Measurements from ENCODE around the gene SH3BP1.

Gene SH3BP1

DNA sequence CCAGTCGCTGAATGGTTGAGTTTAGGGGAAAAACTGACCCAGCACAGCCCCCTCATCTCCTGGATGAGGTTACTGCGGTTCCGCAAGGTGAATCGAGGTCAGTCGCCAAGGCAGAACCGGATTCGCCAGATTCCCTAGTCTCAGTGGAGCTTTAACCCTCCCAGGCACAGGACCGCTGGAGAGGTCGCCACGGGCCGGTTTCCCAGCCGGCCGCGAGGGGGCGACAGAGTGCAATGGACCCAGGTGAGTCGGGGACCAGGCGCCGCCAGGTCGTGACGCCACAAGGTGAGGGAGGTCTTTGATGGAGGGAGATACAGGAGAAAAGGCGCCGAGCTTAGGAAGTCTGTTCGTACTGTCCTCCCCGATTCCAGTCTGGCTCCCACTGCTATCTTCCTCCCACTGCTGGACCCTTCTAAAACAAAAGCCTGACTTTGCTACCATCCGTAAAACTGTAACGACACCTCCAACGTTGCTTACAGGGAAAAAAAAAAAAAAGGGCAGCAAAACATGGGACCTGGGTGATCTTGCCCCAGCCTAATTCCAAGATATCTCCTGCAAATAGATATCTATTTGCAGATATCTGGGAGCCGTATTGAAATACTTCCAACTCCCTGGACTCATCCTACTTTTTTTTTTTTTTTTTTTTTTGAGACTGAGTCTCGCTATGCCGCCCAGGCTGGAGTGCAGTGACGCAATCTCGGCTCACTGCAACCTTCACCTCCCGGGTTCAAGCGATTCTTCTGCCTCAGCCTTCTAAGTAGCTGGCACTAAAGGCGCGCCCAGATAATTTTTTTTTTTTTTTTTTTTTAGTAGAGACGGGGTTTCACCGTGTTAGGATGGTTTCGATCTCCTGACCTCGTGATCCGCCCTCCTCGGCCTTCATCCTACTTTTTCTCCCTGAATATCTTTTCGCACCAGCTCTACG is 32.2 kb upstream of the SH3BP1 start:
- no peaks in the 10 kb centered on the region for H3K9me3 ChIP-seq (ENCODE audit: control insufficient read depth, insufficient read depth, low read length)
- H3K9me2 ChIP-seq (replicated peaks; ENCODE audit: control insufficient read depth, low read length) = no peaks in the 10 kb centered on the region
- H3K4me1 ChIP-seq (ENCODE audit: control insufficient read depth, low read length) = peaks cover 42% of the 10 kb centered on the region
- peaks cover 32% of the 10 kb centered on the region for H3K79me2 ChIP-seq (ENCODE audit: control insufficient read depth, low read length)
- peak overlapping the region; percentile 98 for H3K4me3 ChIP-seq (ENCODE audit: low read length)
- no peak for TF ChIP-seq EZH2phosphoT487 (IDR thresholded peaks at IDR 0.05; ENCODE audit: borderline replicate concordance, low read length)
- TF ChIP-seq, protein P1, sequence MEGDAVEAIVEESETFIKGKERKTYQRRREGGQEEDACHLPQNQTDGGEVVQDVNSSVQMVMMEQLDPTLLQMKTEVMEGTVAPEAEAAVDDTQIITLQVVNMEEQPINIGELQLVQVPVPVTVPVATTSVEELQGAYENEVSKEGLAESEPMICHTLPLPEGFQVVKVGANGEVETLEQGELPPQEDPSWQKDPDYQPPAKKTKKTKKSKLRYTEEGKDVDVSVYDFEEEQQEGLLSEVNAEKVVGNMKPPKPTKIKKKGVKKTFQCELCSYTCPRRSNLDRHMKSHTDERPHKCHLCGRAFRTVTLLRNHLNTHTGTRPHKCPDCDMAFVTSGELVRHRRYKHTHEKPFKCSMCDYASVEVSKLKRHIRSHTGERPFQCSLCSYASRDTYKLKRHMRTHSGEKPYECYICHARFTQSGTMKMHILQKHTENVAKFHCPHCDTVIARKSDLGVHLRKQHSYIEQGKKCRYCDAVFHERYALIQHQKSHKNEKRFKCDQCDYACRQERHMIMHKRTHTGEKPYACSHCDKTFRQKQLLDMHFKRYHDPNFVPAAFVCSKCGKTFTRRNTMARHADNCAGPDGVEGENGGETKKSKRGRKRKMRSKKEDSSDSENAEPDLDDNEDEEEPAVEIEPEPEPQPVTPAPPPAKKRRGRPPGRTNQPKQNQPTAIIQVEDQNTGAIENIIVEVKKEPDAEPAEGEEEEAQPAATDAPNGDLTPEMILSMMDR (IDR thresholded peaks at IDR 0.05; ENCODE audit: low read depth, low read length, poor library complexity, severe bottlenecking) = peak; percentile 99
- peak overlapping the region; percentile 95 for H3K27ac ChIP-seq (ENCODE audit: low read depth, low read length)
- H4K20me1 ChIP-seq (ENCODE audit: control insufficient read depth, insufficient read depth, low read depth, low read length) = no peaks in the 10 kb centered on the region
- H3K4me2 ChIP-seq (ENCODE audit: low read length) = peak overlapping the region; percentile 95
- peaks cover 27% of the 10 kb centered on the region for H3K36me3 ChIP-seq (ENCODE audit: control insufficient read depth, low read length)
- peaks cover 7% of the 10 kb centered on the region; the same call in 1 of the 2 replicates for H3K27me3 ChIP-seq (ENCODE audit: control insufficient read depth, low read length)
- H3F3A ChIP-seq (ENCODE audit: control insufficient read depth, insufficient read depth) = peaks cover 11% of the 10 kb centered on the region

DNA sequence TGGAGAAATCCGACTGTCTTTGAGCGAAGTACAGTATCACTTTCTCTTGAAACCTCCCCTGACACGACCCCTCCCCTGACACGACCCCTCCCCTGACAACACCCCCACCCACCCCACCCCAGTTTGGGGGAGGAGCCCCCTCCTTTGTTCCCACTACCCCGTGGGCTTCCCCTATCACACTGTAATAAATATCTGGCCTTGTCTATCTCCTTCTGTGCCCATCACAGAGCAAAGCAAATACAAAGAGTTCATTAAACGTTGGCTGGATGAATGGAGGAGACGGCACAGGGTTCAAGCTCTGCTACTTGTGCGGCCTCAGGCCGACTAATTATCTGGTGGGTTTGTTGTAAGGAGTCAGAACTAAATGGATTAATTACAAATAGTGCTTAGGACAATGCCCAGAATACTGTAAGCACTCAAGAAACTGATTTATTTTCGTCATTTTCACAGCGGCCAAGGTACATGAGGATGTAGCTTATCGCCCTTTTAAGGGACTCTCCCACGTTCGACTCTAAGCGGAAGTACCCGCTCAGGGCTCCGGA is 31.5 kb upstream of the SH3BP1 start:
- Histone ChIP-seq H3K36me3 (ENCODE audit: control insufficient read depth, low read length) (peaks cover 31% of the 10 kb centered on the region), H3F3A (ENCODE audit: control insufficient read depth, insufficient read depth) (peaks cover 11% of the 10 kb centered on the region), H3K27ac (ENCODE audit: low read depth, low read length) (peak overlapping the region; percentile 95), H3K27me3 (ENCODE audit: control insufficient read depth, low read length) (0 out of 2 replicates have a peak, but pooled peaks cover 3% of the 10 kb centered on the region), H3K9me2 (replicated peaks; ENCODE audit: control insufficient read depth, low read length) (no peaks in the 10 kb centered on the region), H3K4me1 (ENCODE audit: control insufficient read depth, low read length) (peaks cover 42% of the 10 kb centered on the region), H3K4me2 (ENCODE audit: low read length) (peak overlapping the region; percentile 95), H4K20me1 (ENCODE audit: control insufficient read depth, insufficient read depth, low read depth, low read length) (no peaks in the 10 kb centered on the region), H3K9me3 (ENCODE audit: control insufficient read depth, insufficient read depth, low read length) (no peaks in the 10 kb centered on the region), H3K4me3 (ENCODE audit: low read length) (peak overlapping the region; percentile 98), H3K79me2 (ENCODE audit: control insufficient read depth, low read length) (peaks cover 37% of the 10 kb centered on the region)
- TF ChIP-seq, protein P1 (IDR thresholded peaks at IDR 0.05; ENCODE audit: low read depth, low read length, poor library complexity, severe bottlenecking) = no peak
- TF ChIP-seq EZH2phosphoT487 (IDR thresholded peaks at IDR 0.05; ENCODE audit: borderline replicate concordance, low read length) = no peak

DNA sequence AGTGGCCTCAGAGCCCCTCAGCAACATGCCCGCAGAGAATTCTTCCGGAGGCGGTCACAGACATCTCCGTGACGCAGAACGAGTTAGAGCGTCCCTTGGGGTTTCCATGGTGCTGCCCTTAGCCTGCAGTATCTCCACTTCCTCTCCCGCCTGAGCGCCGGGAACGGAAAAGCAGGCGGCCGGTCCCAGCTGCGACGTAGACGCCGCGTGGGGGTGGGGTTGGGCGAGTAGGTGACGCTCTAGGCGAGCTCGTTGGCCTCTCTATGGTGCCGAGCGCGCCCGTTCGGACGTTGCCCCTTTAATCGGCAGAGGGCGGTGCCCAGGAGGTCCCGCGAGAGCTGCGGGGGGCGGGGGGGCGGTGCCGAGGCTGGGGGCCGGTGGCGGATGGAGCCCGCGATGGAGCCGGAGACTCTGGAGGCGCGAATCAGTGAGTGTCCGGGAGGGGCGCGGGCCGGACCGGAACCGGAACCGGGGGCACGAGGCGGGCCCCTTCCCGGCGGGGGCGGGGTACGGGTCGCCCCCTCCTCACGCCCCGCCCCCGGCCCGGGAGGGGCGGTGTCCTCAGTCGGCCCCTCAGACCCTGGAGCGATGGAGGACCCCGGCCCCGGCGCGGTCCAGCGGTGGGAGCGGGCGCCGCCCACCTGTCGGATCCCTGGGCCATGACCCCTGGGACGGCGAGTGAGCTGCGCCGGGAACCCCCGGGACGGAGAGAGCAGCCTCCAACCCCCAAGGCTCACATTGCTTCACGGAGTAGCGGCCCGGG is 30.8 kb upstream of the SH3BP1 start, which contains the start of gene GGA1:
TSS of gene GGA1 (plus strand) at position 358 of the 763 bp plus-strand sequence. CDS start at position 385, 27 bp downstream.
- H3K9me2 ChIP-seq (replicated peaks; ENCODE audit: control insufficient read depth, low read length) = no peaks in the 10 kb centered on the region
- H3K27ac ChIP-seq (ENCODE audit: low read depth, low read length) = peak within 1 kb of the TSS; percentile 95
- peak within 1 kb of the TSS; percentile 98 for H3K4me3 ChIP-seq (ENCODE audit: low read length)
- 0 out of 2 replicates have a peak, but pooled peaks cover 3% of the 10 kb centered on the region for H3K27me3 ChIP-seq (ENCODE audit: control insufficient read depth, low read length)
- H3K36me3 ChIP-seq (ENCODE audit: control insufficient read depth, low read length) = peaks cover 33% of the 10 kb centered on the region
- H4K20me1 ChIP-seq (ENCODE audit: control insufficient read depth, insufficient read depth, low read depth, low read length) = no peaks in the 10 kb centered on the region
- H3K79me2 ChIP-seq (ENCODE audit: control insufficient read depth, low read length) = peaks cover 39% of the 10 kb centered on the region
- TF ChIP-seq EZH2phosphoT487 (IDR thresholded peaks at IDR 0.05; ENCODE audit: borderline replicate concordance, low read length) = no peak
- TF ChIP-seq, protein P1 (IDR thresholded peaks at IDR 0.05; ENCODE audit: low read depth, low read length, poor library complexity, severe bottlenecking) = no peak
- peaks cover 11% of the 10 kb centered on the region for H3F3A ChIP-seq (ENCODE audit: control insufficient read depth, insufficient read depth)
- H3K4me1 ChIP-seq (ENCODE audit: control insufficient read depth, low read length) = peaks cover 42% of the 10 kb centered on the region
- no peaks in the 10 kb centered on the region for H3K9me3 ChIP-seq (ENCODE audit: control insufficient read depth, insufficient read depth, low read length)
- peak within 1 kb of the TSS; percentile 95 for H3K4me2 ChIP-seq (ENCODE audit: low read length)
